Urothelium cell line (cell line): ENCODE measurements around the gene FAM216A.

Experiments
- DNase-seq: peaks from one replicate; pipeline ENCODE4 v3.0.0; 2011; ENCODE audit warnings: low spot score, mixed read lengths
- FAIRE-seq: peaks from 2 replicates; lab custom pipeline; 2011; peaks lifted over from hg19 to GRCh38; lab: Jason Lieb, UNC

Gene FAM216A

GRCh38 chr12:110537605-110538409, 69.2 kb downstream of the FAM216A start:
- peak; percentile 67 for DNase-seq
- no peak for FAIRE-seq

- DNase-seq (no peak), FAIRE-seq (no peak)
Measured at GRCh38 chr12:110538869-110539622, 70.4 kb downstream of the FAM216A start.
